KMS-11 (cell line): Measurements from ENCODE around the gene PGAP3.

Source experiments
- H2AFZ ChIP-seq: fragments of 200-600 bp; sonication (generic); 2 replicates; pipeline ENCODE4 v1.6.1; 2016; ENCODE audit warnings: antibody characterized with exemption, mixed run types, low read depth
- H3K27ac ChIP-seq: fragments of 200-600 bp; sonication (generic); 2 replicates; pipeline ENCODE4 v1.6.1; 2016; ENCODE audit warnings: mild to moderate bottlenecking, mixed run types
- H3K27me3 ChIP-seq: fragments of 200-600 bp; sonication (generic); 2 replicates; pipeline ENCODE4 v1.6.1; 2017; ENCODE audit warnings: mild to moderate bottlenecking, low read depth, mixed run types, moderate library complexity; ENCODE audit not compliant: insufficient read depth
- H3K36me3 ChIP-seq: fragments of 200-600 bp; sonication (generic); 2 replicates; pipeline ENCODE4 v1.6.1; 2017; ENCODE audit warnings: mild to moderate bottlenecking, mixed run types; ENCODE audit not compliant: insufficient read depth
- H3K4me1 ChIP-seq: fragments of 200-600 bp; sonication (generic); 2 replicates; pipeline ENCODE4 v1.6.1; 2016; ENCODE audit warnings: mild to moderate bottlenecking, low read depth, mixed run types; ENCODE audit not compliant: poor library complexity, severe bottlenecking
- H3K4me2 ChIP-seq: fragments of 200-600 bp; sonication (generic); 2 replicates; pipeline ENCODE4 v1.7.0; 2016; ENCODE audit warnings: mild to moderate bottlenecking, mixed run types
- H3K4me3 ChIP-seq: fragments of 200-600 bp; sonication (generic); IDR thresholded peaks from 2 replicates; pipeline ENCODE4 v1.6.1; 2017; ENCODE audit warnings: low read depth, low read length, mixed read lengths; ENCODE audit not compliant: insufficient read depth
- H3K79me2 ChIP-seq: fragments of 200-600 bp; sonication (generic); 2 replicates; pipeline ENCODE4 v1.6.1; 2016; ENCODE audit warnings: low read depth, mixed run types; ENCODE audit not compliant: insufficient read depth
- H3K9ac ChIP-seq: fragments of 200-600 bp; sonication (generic); 2 replicates; pipeline ENCODE4 v1.6.1; 2016; ENCODE audit warnings: mild to moderate bottlenecking, mixed run types
- H4K20me1 ChIP-seq: fragments of 200-600 bp; sonication (generic); 2 replicates; pipeline ENCODE4 v1.6.1; 2016; ENCODE audit warnings: mild to moderate bottlenecking, mixed run types; ENCODE audit not compliant: insufficient read depth
- CTCF ChIP-seq: fragments of 200-600 bp; sonication (generic); conservative IDR thresholded peaks from 2 replicates; pipeline ENCODE4 v1.6.1; 2017; ENCODE audit warnings: low read depth, mild to moderate bottlenecking, antibody characterized with exemption, low read length, moderate library complexity, mixed read lengths

PGAP3 gene

GRCh38 chr17:39647256-39647655 is 40.6 kb downstream of the PGAP3 start:
- Histone ChIP-seq H2AFZ (no peak overlapping the region), H3K9ac (no peak overlapping the region), H3K4me3 (no peak overlapping the region), H3K79me2 (peaks cover 4% of the 10 kb centered on the region; the same call in 1 of the 2 replicates), H4K20me1 (no peaks in the 10 kb centered on the region), H3K4me2 (no peak overlapping the region), H3K27ac (no peak overlapping the region), H3K36me3 (no peaks in the 10 kb centered on the region), H3K4me1 (peaks cover 2% of the 10 kb centered on the region), H3K27me3 (no peaks in the 10 kb centered on the region)
- TF ChIP-seq CTCF, result no peak

- Histone ChIP-seq H2AFZ (no peak overlapping the region), H3K27ac (no peak overlapping the region), H3K27me3 (no peaks in the 10 kb centered on the region), H3K36me3 (no peaks in the 10 kb centered on the region), H3K4me1 (peaks cover 20% of the 10 kb centered on the region), H4K20me1 (no peaks in the 10 kb centered on the region), H3K9ac (no peak overlapping the region), H3K4me3 (no peak overlapping the region), H3K4me2 (no peak overlapping the region), H3K79me2 (peaks cover 17% of the 10 kb centered on the region; the same call in 1 of the 2 replicates)
- TF ChIP-seq CTCF, result no peak
Observed at GRCh38 chr17:39643271-39643670, 44.6 kb downstream of the PGAP3 start.

GRCh38 chr17:39642291-39643074 is 45.4 kb downstream of the PGAP3 start:
- TF ChIP-seq CTCF, result no peak
- H3K4me3 ChIP-seq, result no peak overlapping the region
- H3K27ac ChIP-seq, result no peak overlapping the region
- no peak overlapping the region for H3K4me2 ChIP-seq
- H3K4me1 ChIP-seq, result peaks cover 27% of the 10 kb centered on the region
- H3K9ac ChIP-seq, result no peak overlapping the region
- no peaks in the 10 kb centered on the region for H4K20me1 ChIP-seq
- no peak overlapping the region for H2AFZ ChIP-seq
- H3K27me3 ChIP-seq, result no peaks in the 10 kb centered on the region
- peaks cover 24% of the 10 kb centered on the region; the same call in 1 of the 2 replicates for H3K79me2 ChIP-seq
- no peaks in the 10 kb centered on the region for H3K36me3 ChIP-seq

GRCh38 chr17:39641883-39642282 is 46.0 kb downstream of the PGAP3 start:
- H2AFZ ChIP-seq, result no peak overlapping the region
- H3K27ac ChIP-seq, result no peak overlapping the region
- no peaks in the 10 kb centered on the region for H3K36me3 ChIP-seq
- H3K27me3 ChIP-seq, result no peaks in the 10 kb centered on the region
- no peak overlapping the region for H3K4me2 ChIP-seq
- H3K4me3 ChIP-seq, result no peak overlapping the region
- H4K20me1 ChIP-seq, result no peaks in the 10 kb centered on the region
- H3K79me2 ChIP-seq, result peaks cover 24% of the 10 kb centered on the region; the same call in 1 of the 2 replicates
- peaks cover 27% of the 10 kb centered on the region for H3K4me1 ChIP-seq
- no peak for TF ChIP-seq CTCF
- no peak overlapping the region for H3K9ac ChIP-seq
